Activated CD4-positive, alpha-beta T cell treated with anti-CD3 and anti-CD28 coated beads, Interleukin-2, amount 50 U/mL, for 1 hour (primary cell): ENCODE measurements around the gene CCR7.

Experiments used
- DNase-seq: peaks from one replicate; pipeline ENCODE4 v3.0.0-alpha.2; 2020

The CCR7 gene

GRCh38 chr17:40511667-40512220 lies 53.5 kb downstream of the CCR7 start:
- DNase-seq, result no peak

GRCh38 chr17:40511136-40511535 lies 54.1 kb downstream of the CCR7 start:
- no peak for DNase-seq

GRCh38 chr17:40510328-40510648 lies 55.0 kb downstream of the CCR7 start:
- no peak for DNase-seq

GRCh38 chr17:40509626-40510327 lies 55.5 kb downstream of the CCR7 start:
- no peak for DNase-seq

GRCh38 chr17:40506786-40507185 lies 58.5 kb downstream of the CCR7 start:
- DNase-seq, result no peak
